H1 (cell line): ENCODE data around the gene TXNRD2. TPM values are rescaled to one million over a fixed set of nuclear protein-coding genes. Genes with fewer than 3 reads are reported as not detected.

Experiments used
- CTCF ChIA-PET: fragments of 300-600 bp; sonication (Branson Sonifier 250); formaldehyde crosslinking; loops from one replicate; lab custom pipeline; 2021; ENCODE audit not compliant: partially characterized antibody; lab: Charles Lee
- POLR2A ChIA-PET: fragments of 300-600 bp; sonication (Branson Sonifier 250); formaldehyde crosslinking; loops from one replicate; lab custom pipeline; 2021; ENCODE audit warnings: inconsistent platforms; ENCODE audit not compliant: partially characterized antibody; lab: Charles Lee
- DNase-seq, 2 experiments: peaks; one replicate each; pipeline versions ENCODE4 v3.0.0 to v3.0.0-alpha.2; 2010 to 2022; ENCODE audit warnings: low spot score in 2 of 2, low read depth in 1 of 2, mixed read lengths in 1 of 2
- FAIRE-seq: peaks from 2 replicates; lab custom pipeline; 2011; peaks lifted over from hg19 to GRCh38; lab: Jason Lieb, UNC
- H2AFZ ChIP-seq: 2 replicates; pipeline ENCODE4 v1.8.1; 2012; ENCODE audit warnings: low read length, inconsistent platforms
- H2AK5ac ChIP-seq: 2 replicates; pipeline ENCODE4 v1.6.1; 2013; ENCODE audit warnings: low read depth, low read length
- H2BK120ac ChIP-seq: replicated peaks from 2 replicates; pipeline ENCODE3; 2013; ENCODE audit warnings: low read depth, low read length, inconsistent platforms
- H2BK12ac ChIP-seq: 2 replicates; pipeline ENCODE4 v1.6.1; 2013; ENCODE audit warnings: low read depth, low read length
- H2BK15ac ChIP-seq: 2 replicates; pipeline ENCODE4 v1.6.1; 2013; ENCODE audit warnings: low read length
- H2BK20ac ChIP-seq: 2 replicates; pipeline ENCODE4 v1.6.1; 2013; ENCODE audit warnings: low read length
- H2BK5ac ChIP-seq: 2 replicates; pipeline ENCODE4 v1.6.1; 2013; ENCODE audit warnings: low read depth, low read length
- H3K14ac ChIP-seq: 2 replicates; pipeline ENCODE4 v1.6.1; 2013; ENCODE audit warnings: inconsistent platforms; ENCODE audit not compliant: insufficient read length
- H3K18ac ChIP-seq: 2 replicates; pipeline ENCODE4 v1.6.1; 2013; ENCODE audit warnings: low read length; ENCODE audit errors: extremely low read depth
- H3K23ac ChIP-seq: 2 replicates; pipeline ENCODE4 v1.6.1; 2013; ENCODE audit warnings: inconsistent platforms; ENCODE audit not compliant: insufficient read length
- H3K23me2 ChIP-seq: 2 replicates; pipeline ENCODE4 v1.6.1; 2013; ENCODE audit warnings: low read depth, low read length
- H3K27ac ChIP-seq: 2 replicates; pipeline ENCODE4 v1.6.1; 2011; ENCODE audit warnings: low read depth, low read length, inconsistent platforms
- H3K27me3 ChIP-seq, 4 experiments: replicated peaks in 1 of 4; 1 replicate in 1 of 4; 2 replicates in 3 of 4; pipeline versions ENCODE4 v1.6.1 to v1.8.1; 2011 to 2013; ENCODE audit warnings: low read length in 3 of 4, mild to moderate bottlenecking in 3 of 4, inconsistent platforms in 2 of 4, mixed read lengths in 2 of 4, moderate library complexity in 1 of 4; ENCODE audit not compliant: control insufficient read depth in 3 of 4, insufficient read depth in 3 of 4; ENCODE audit errors: extremely low read depth in 1 of 4
- H3K36me3 ChIP-seq, 4 experiments: 2 replicates each; pipeline versions ENCODE4 v1.6.1 to v1.8.1; 2011 to 2013; ENCODE audit warnings: mild to moderate bottlenecking in 4 of 4, low read length in 3 of 4, moderate library complexity in 2 of 4, control low read depth in 1 of 4, inconsistent platforms in 1 of 4; ENCODE audit not compliant: insufficient read depth in 4 of 4, control insufficient read depth in 2 of 4
- H3K4ac ChIP-seq: replicated peaks from 2 replicates; pipeline ENCODE3; 2013; ENCODE audit warnings: low read length, low read depth, mixed read lengths, inconsistent platforms; ENCODE audit not compliant: insufficient read length
- H3K4me1 ChIP-seq, 4 experiments: replicated peaks in 1 of 4; 1 replicate in 1 of 4; 2 replicates in 3 of 4; pipeline versions ENCODE4 v1.6.1 to v1.8.1; 2011 to 2013; ENCODE audit warnings: low read length in 3 of 4, inconsistent platforms in 2 of 4, mixed read lengths in 1 of 4; ENCODE audit not compliant: insufficient read depth in 4 of 4, control insufficient read depth in 3 of 4
- H3K4me2 ChIP-seq, 2 experiments: 2 replicates each; pipeline versions ENCODE4 v1.6.1 to v1.8.1; 2011 to 2013; ENCODE audit warnings: low read depth in 2 of 2, low read length in 2 of 2, control low read depth in 1 of 2, inconsistent platforms in 1 of 2, mild to moderate bottlenecking in 1 of 2; ENCODE audit not compliant: insufficient read depth in 1 of 2
- H3K4me3 ChIP-seq, 4 experiments: fragments of 200-600, 300-600 bp in 1 of 4; sonication (generic), shearing (Covaris generic), sonication (Bioruptor Twin) in 1 of 4; 2 replicates each; pipeline versions ENCODE4 v1.5.1 to v1.8.1; 2011 to 2016; ENCODE audit warnings: low read length in 4 of 4, low read depth in 3 of 4, control low read depth in 2 of 4, inconsistent platforms in 2 of 4, mild to moderate bottlenecking in 2 of 4, mixed read lengths in 1 of 4, moderate library complexity in 1 of 4; ENCODE audit not compliant: insufficient read depth in 2 of 4; ENCODE audit errors: extremely low read depth in 1 of 4
- H3K56ac ChIP-seq: replicated peaks from 2 replicates; pipeline ENCODE3; 2013; ENCODE audit warnings: low read depth, mild to moderate bottlenecking, mixed read lengths, low read length, inconsistent platforms; ENCODE audit not compliant: insufficient read length
- H3K79me1 ChIP-seq: 2 replicates; pipeline ENCODE4 v1.6.1; 2013; ENCODE audit warnings: low read depth, low read length, control low read depth
- H3K79me2 ChIP-seq, 2 experiments: 2 replicates each; pipeline versions ENCODE4 v1.6.1 to v1.8.1; 2012 to 2013; ENCODE audit warnings: low read length in 2 of 2, mild to moderate bottlenecking in 2 of 2, inconsistent platforms in 1 of 2; ENCODE audit not compliant: insufficient read depth in 2 of 2, control insufficient read depth in 1 of 2
- H3K9ac ChIP-seq, 4 experiments: replicated peaks in 1 of 4; 1 replicate in 1 of 4; 2 replicates in 3 of 4; pipeline versions ENCODE4 v1.6.1 to v1.8.1; 2011 to 2013; ENCODE audit warnings: low read depth in 3 of 4, low read length in 3 of 4, control low read depth in 2 of 4, mild to moderate bottlenecking in 2 of 4, moderate library complexity in 2 of 4, inconsistent platforms in 1 of 4; ENCODE audit errors: extremely low read depth in 1 of 4
- H3K9me3 ChIP-seq, 2 experiments: 2 replicates each; pipeline versions ENCODE4 v1.6.1 to v1.8.1; 2012 to 2013; ENCODE audit warnings: mild to moderate bottlenecking in 2 of 2, moderate library complexity in 2 of 2, control low read depth in 1 of 2, inconsistent platforms in 1 of 2, low read depth in 1 of 2, low read length in 1 of 2, mixed read lengths in 1 of 2; ENCODE audit not compliant: insufficient read depth in 2 of 2
- H4K20me1 ChIP-seq, 2 experiments: replicated peaks in 1 of 2; 2 replicates each; pipeline versions ENCODE3 to v1.8.1; 2011 to 2013; ENCODE audit warnings: inconsistent platforms in 2 of 2, low read length in 2 of 2, mild to moderate bottlenecking in 1 of 2; ENCODE audit not compliant: insufficient read depth in 2 of 2, control insufficient read depth in 1 of 2
- H4K5ac ChIP-seq: 2 replicates; pipeline ENCODE4 v1.6.1; 2013; ENCODE audit warnings: low read length, low read depth, mixed read lengths, inconsistent platforms; ENCODE audit not compliant: insufficient read length
- H4K8ac ChIP-seq: 2 replicates; pipeline ENCODE4 v1.8.0; 2013; ENCODE audit warnings: mild to moderate bottlenecking, moderate library complexity, low read length, inconsistent platforms; ENCODE audit not compliant: insufficient read depth; ENCODE audit errors: extremely low read depth
- H4K91ac ChIP-seq: replicated peaks from 2 replicates; pipeline ENCODE3; 2013; ENCODE audit warnings: low read length, mixed read lengths, inconsistent platforms; ENCODE audit not compliant: insufficient read length
- ASH2L ChIP-seq: fragments of 200-600, 300-600 bp; sonication (generic); IDR thresholded peaks from one replicate; pipeline ENCODE4 v1.7.1; 2017; ENCODE audit warnings: low read length
- BACH1 ChIP-seq: IDR thresholded peaks from 2 replicates; pipeline ENCODE4 v1.6.1; 2012; ENCODE audit warnings: low read length, improper control_type of control experiment
- CEBPB ChIP-seq: IDR thresholded peaks from 2 replicates; pipeline ENCODE4 v1.6.1; 2012; ENCODE audit warnings: low read depth, low read length
- CHD1 ChIP-seq: IDR thresholded peaks from 2 replicates; pipeline ENCODE4 v1.6.1; 2012; ENCODE audit warnings: low read depth, low read length, improper control_type of control experiment
- EGR1 ChIP-seq: IDR thresholded peaks from 2 replicates; pipeline ENCODE4 v1.6.1; 2011; ENCODE audit warnings: low read depth, low read length, borderline replicate concordance
- EZH2 ChIP-seq: fragments of 200-600 bp; sonication (generic); IDR thresholded peaks from 2 replicates; pipeline ENCODE4 v1.7.1; 2012; ENCODE audit warnings: low read depth, mild to moderate bottlenecking, moderate library complexity, low read length, inconsistent platforms; ENCODE audit not compliant: severe bottlenecking
- GTF2F1 ChIP-seq: IDR thresholded peaks from 2 replicates; pipeline ENCODE4 v1.6.1; 2012; ENCODE audit warnings: low read depth, low read length, improper control_type of control experiment, borderline replicate concordance
- KDM5A ChIP-seq: fragments of 200-600 bp; IDR thresholded peaks from 2 replicates; pipeline ENCODE4 v1.7.1; 2012; ENCODE audit warnings: mild to moderate bottlenecking, low read length, inconsistent platforms, mixed read lengths
- PHF8 ChIP-seq: fragments of 200-600 bp; sonication (generic); conservative IDR thresholded peaks from 2 replicates; pipeline ENCODE4 v1.7.1; 2012; ENCODE audit warnings: low read depth, mild to moderate bottlenecking, inconsistent platforms, low read length, moderate library complexity
- POU5F1 ChIP-seq: IDR thresholded peaks from 2 replicates; pipeline ENCODE4 v1.6.1; 2011; ENCODE audit warnings: low read depth, mild to moderate bottlenecking, low read length, moderate library complexity
- RFX5 ChIP-seq: IDR thresholded peaks from 2 replicates; pipeline ENCODE4 v1.6.1; 2011; ENCODE audit warnings: low read depth, low read length, improper control_type of control experiment, borderline replicate concordance
- RXRA ChIP-seq: IDR thresholded peaks from 2 replicates; pipeline ENCODE4 v1.6.1; 2011; ENCODE audit warnings: low read depth, mild to moderate bottlenecking, low read length, moderate library complexity; ENCODE audit not compliant: insufficient read depth
- YY1 ChIP-seq: IDR thresholded peaks from 2 replicates; pipeline ENCODE4 v1.6.1; 2011; ENCODE audit warnings: low read depth, mild to moderate bottlenecking, low read length
- ZNF274 ChIP-seq: IDR thresholded peaks from 2 replicates; pipeline ENCODE4 v1.7.0; 2012; ENCODE audit warnings: low read length, borderline replicate concordance; ENCODE audit errors: extremely low read depth
- whole genome bisulfite sequencing, 2 experiments: shearing (Covaris generic) in 1 of 2; methylation state at CpG; one replicate each; pipeline versions ENCODE4 v1.1.6 to v1.1.7; 2013 to 2015; ENCODE audit warnings: low lambda C conversion rate in 2 of 2, mixed read lengths in 2 of 2, inconsistent platforms in 1 of 2, low coverage in 1 of 2, missing lambda C conversion rate in 1 of 2; ENCODE audit not compliant: insufficient replicate concordance in 2 of 2, insufficient coverage in 1 of 2, insufficient read length in 1 of 2; ENCODE audit errors: extremely low coverage in 1 of 2, missing lambda C conversion rate in 1 of 2; 5-methylcytosine and 5-hydroxymethylcytosine counted together
- polyA plus RNA-seq, 7 experiments: library from polyadenylated mRNA; depleted of rRNA in 3 of 7; stranded (reverse) in 5 of 7; unstranded in 2 of 7; fragments of >200 nt in 5 of 7; fragments of 200-250 nt in 2 of 7; gene quantifications; 1 replicate in 5 of 7; 2 replicates in 1 of 7; 4 replicates in 1 of 7; pipeline versions ENCODE4 v1.2.1 to v1.2.3, GENCODE V29; 2011 to 2013; ENCODE audit warnings: missing spikeins in 2 of 7, mixed read lengths in 2 of 7
- total RNA-seq: library from RNA; stranded (reverse); fragmentation: NEBNext Ultra II Directional; extraction: Animal tissue kit (Norgen Biotek cat#: 25700); gene quantifications from 2 replicates; pipeline ENCODE4 v1.2.1, GENCODE V29; 2021

TXNRD2 gene
- total and polyA plus RNA-seq, 2 of the 8 experiments (the other 6 are each of a cell fraction or from before 2014, with no cell fraction given), result 14.8 to 21.9 TPM

- Histone ChIP-seq H3K9me3 (no peaks in the 10 kb centered on the region), H2BK120ac (no peak overlapping the region), H3K79me2 (no peaks in the 10 kb centered on the region), H3K14ac (no peak overlapping the region), H2AK5ac (no peak overlapping the region), H2BK20ac (peak overlapping the region; percentile 7; the same call in 1 of the 2 replicates), H4K91ac (no peak overlapping the region), H3K18ac (no peak overlapping the region), H3K36me3 (no peaks in the 10 kb centered on the region), H3K79me1 (no peaks in the 10 kb centered on the region), H2BK15ac (0 out of 2 replicates have a peak overlapping the region, but pooled peaks have one; percentile 61), H4K20me1 (no peaks in the 10 kb centered on the region), H3K27ac (no peak overlapping the region), H2AFZ (no peak overlapping the region), H3K4me1 (peaks cover 5 to 12% (median 12%) of the 10 kb centered on the region in 4 experiments), H4K5ac (no peak overlapping the region), H3K4me3 (no peak overlapping the region), H4K8ac (peak overlapping the region; percentile 31), H3K56ac (no peak overlapping the region), H3K23me2 (no peaks in the 10 kb centered on the region), H3K27me3 (no peaks in the 10 kb centered on the region; a peak in 1 of 7 replicates), H2BK12ac (no peak overlapping the region), H3K4ac (no peak overlapping the region), H3K23ac (no peak overlapping the region), H2BK5ac (no peak overlapping the region), H3K9ac (no peak overlapping the region), H3K4me2 (no peak overlapping the region)
- FAIRE-seq (no peak), DNase-seq (no peak)
- ChIA-PET CTCF (interaction anchor here (0.6 to 10.1 kb wide), 14 partner anchors 11 to 221 kb away, joined by 3 to 69 read pairs (median 4); no protein-coding TSS in a partner anchor), POLR2A (interaction anchor here (1.7 to 2.0 kb wide), 2 partner anchors 20 to 46 kb away, joined by 3 to 9 read pairs; no protein-coding TSS in a partner anchor)
- WGBS, 2 experiments, result 94% methylated on average over 13 of the region's 13 CpGs; no CpG with 5 or more reads in 1 of the 2 experiments
- TF ChIP-seq POU5F1 (no peak), RFX5 (no peak), BACH1 (no peak), EZH2 (no peak), PHF8 (no peak), KDM5A (no peak), EGR1 (no peak), CEBPB (no peak), RXRA (no peak), YY1 (no peak), ASH2L (no peak), GTF2F1 (no peak), CHD1 (no peak), ZNF274 (no peak)
These were observed 40.7 kb downstream of the TXNRD2 start for GRCh38 chr22:19900707-19901436.
